ENCODE results near the gene PMM1.
"Not testable (repeated sequence)": the region's sequence is repeated elsewhere in the genome, so short reads cannot be mapped to it uniquely, and the experiment has no call there.

Gene PMM1

DNA sequence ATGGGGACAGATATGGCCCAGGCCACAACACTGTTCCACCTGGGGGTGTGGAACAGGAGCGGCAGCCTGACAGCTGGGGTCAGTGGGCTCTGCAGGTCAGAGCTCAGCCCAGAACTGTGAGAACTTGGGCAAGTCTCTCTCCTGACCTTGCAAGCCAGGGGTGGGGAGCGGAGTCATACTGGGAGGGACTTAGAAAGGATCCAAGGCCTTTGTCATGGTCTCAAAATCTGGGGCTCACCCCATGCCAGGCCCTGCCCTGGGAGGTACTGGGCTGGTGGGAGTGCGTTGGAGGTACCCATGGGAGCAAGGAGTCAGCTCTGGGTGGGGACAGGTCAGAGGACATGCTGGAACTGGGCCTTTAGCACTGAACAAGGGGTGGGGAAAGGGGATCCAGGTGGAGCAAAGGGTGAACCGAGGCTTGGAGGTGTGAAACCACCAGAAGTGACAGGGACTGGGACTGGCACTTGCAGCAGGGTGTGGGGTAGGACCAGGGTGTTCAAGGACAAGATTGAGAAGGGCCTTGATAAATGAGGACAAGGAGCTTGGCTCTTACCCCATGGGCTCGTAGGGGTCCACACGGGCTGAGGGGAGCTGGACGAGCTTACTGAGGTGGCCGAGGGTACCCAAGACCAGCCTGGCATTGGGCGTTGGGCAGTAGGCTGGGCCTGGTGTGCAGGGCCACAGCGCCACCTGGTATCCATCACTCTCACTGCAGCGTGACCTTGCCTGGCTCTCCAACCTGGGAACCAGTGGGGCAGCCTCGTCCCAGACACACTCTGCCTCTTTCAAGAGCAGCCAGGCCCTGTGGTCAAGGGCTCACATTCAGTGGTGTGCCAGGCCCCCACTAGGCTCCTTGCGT is 7.4 kb upstream of the PMM1 start:
- peak; percentile 20 for DNase-seq

DNA sequence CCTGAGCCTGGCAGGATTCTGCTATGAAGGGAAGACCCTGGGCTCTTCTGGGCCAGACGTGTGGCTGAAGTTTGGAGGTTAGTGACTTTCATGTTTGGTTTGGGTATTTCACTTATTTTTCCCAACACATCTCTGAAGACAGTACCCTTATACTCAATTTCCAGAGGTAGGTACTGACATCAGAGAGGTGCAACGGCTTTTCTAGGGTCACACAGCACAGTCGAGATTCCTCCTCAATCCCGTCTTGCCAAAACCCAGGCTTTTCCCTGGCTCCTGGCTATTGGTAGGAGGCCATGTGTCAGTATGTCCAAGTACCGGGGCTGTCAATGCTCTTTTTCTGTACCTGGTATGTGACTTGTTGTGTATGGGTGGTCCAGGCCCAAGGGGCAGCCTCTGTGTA is 6.1 kb upstream of the PMM1 start:
- DNase-seq = no peak

DNA sequence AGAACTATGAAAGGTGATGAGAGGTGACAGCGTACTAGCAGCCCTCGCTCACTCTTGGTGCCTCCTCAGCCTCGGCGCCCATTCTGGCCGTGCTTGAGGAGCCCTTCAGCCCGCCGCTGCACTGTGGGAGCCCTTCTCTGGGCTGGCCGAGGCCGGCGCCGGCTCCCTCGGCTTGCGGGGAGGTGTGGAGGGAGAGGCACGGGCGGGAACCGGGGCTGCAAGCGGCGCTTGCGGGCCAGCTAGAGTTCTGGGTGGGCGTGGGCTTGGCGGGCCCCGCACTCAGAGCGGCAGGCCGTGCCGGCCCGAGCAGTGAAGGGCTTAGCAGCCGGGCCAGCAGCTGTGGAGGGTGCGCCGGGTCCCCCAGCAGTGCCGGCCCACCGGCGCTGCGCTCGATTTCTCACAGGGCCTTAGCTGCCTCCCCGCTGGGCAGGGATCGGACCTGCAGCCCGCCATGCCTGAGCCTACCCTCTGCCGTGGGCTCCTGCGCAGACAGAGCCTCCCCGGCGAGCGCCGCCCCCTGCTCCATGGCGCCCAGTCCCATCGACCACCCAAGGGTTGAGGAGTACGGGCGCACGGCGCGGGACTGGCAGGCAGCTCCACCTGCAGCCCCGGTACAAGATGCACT is 3.8 kb upstream of the PMM1 start:
- not testable (repeated sequence) for DNase-seq

DNA sequence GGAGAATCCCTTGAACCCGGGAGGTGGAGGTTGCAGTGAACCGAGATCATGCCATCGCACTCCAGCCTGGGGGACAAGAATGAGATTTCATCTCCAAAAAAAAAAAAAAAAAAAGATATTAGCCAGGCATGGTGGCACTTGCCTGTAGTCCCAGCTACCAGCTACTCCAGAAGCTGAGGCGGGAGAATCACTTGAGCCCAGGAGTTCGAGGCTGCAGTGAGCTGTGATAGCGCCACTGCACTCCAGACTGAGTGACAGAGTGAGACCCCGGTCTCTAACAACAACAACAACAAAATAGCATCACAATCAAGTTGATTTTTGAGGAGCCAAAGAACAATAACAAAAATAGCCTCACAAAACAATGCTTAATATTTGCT is 2.3 kb downstream of the PMM1 start:
- DNase-seq = no peak

DNA sequence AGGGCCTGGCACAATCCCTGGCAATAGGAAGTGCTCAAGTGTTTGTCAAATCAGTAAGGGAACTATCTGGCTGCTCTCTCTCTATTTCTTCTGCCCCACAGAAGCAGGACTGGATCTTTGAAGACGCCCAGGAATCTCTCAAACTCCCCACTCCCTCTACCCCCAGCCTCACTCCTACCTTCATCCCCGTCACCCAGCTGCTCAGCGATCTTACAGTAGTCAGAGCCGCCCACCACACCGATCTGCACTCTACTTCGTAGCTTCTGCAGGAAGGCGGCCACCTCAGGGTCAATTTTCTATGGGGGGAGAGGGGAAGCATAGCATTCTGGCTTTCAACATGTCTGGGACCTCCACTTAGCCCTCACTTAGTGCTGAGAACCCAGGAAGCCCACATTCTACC is 3.7 kb downstream of the PMM1 start:
- no peak for DNase-seq

DNA sequence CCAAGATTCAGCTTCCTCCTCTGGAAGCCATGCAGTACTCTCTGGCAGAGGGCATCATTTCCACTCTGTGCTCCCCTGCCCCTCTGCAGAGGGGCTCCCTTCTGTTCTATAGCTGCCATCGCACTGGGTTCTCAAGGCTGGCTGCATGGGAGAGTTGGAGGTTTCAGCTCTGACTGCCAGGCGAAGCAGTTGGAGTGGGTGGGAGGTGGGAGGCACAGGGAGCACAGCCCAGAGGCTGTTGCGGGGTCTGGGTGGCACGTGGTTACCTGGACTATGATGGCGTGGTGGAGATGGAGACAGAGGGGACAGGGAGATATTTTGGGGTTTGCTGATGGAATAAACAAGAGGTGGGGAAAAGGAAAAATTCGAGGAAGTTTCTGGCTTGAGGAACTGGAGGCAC is 4.8 kb downstream of the PMM1 start:
- DNase-seq = no peak

DNA sequence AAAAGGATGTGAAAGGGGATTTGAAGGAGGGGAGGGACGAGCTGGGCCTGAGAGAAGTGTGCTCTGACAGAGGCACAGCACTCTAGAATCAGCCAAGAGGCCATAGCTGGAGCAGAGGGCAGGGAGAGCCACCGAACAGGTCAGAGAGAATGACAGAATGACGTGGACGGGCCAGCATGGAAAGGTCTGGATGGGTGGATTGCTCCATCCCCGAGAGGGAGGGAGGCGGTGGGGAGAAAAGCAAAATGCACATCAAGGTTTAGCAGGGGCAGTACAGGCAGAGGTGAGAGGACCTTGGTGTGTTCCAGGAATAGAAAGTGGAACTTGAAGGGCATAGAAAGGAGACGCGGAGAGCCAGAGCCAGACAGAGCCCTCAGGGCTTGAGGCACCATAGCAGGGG is 6.9 kb downstream of the PMM1 start:
- no peak for DNase-seq

DNA sequence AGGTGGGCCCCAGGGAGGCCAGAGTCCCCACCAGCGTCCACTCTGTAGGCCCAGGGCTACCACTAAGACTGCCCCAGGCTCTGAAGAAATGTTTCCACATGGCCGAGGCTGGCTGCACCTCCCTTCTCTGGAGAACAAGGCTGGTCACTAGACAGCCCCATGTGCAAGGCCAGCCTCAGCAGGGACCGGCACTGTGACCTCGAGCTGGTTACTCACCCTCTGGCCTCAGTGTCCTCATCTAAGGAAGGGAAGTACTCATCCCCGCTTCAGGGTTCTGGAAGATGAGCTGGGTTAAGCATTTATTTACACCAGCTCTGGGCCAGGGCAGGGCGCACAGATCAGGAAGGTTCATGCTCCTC is 9.7 kb downstream of the PMM1 start:
- no peak for DNase-seq

DNA sequence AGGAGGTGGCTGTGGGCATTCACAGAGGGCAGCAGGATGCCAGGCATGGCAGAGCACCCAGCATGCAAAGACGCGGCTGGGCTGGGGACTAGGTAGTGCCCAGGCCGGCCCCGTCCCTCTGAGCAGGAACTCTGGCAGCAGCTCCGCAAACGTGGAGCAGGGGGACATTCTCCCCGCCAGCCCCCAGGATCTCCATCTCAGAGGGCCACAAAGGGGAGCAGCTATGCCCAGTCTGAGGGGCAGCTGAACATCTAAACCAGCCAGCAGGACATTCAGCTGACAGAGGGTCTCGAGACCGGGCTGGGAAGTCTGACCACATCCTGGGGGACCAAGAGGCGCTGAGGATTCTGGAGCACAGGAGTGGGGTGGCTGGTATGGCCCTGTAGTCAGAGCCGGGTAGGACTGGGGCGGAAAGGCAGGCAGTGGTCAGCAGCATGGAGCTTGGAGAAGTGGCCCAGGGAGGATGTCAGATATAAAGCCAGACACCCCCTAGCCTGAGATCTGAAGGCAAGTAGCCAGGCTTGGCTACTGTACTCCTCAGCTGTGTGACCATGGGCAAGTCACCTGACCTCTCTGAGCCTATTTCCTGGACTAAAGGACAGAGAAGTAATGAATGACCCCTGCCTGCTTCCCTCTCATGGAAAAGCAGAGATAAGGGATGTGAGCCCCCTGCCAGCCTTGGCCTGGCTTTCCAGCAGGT is 10.2 kb downstream of the PMM1 start:
- no peak for DNase-seq

DNA sequence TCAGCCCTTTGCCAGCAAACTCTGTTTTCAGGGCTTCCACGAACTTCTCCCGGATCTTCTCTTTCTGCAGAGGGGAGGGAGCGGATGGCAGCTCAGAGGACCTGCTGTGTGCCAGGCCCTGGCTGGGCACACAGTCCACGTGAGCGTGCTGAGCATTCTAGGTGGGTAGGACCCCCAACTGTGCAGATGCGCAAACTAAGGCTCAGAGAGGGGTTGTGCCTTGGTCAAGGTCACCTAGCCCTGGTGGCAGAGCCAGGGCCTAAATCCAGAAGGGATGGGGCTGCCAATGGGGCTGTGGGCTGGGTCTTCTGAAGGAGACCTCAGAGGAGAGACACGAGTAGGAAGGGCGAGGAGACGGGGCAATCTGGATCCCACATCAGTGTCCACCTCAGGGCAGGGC is 10.8 kb downstream of the PMM1 start:
- DNase-seq = no peak

DNA sequence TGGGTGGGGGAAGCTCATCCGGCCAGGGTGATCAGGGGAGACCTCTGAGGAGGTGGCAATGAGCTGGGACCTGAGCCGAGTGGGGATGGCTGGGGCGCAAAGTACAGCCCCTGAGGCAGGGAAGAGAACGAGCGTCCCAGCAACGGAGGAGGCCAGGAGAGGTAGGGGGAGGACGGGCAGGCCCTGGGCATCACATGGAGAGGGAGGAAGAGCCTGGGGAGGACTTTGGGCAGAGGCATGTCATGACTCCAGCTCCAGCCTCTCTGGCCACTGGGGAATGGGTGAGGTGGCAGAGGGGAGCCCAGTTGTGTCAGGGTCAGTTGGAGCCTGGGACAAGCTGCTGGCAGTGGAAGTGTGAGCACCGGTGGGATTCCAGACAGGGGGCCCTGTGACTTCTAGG is 11.5 kb downstream of the PMM1 start:
- DNase-seq = no peak

DNA sequence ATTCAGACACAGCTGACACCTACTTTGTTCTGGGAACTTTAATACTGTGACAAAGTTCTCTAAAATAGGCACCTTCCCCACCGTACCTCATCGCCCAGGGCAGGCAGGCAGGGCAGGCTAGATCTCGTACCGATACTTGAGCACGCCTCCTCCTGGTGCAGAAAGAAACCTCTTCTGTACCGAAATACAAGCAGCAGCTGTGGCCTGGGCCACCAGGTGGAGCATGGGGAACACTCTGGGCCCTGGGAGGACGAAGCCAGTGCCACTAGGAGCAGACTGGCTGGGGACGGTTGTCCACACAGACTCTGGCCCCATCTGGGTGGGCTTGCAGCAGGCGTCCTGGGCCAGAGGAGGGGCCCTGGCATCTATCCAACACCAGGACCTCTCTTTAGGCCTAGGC is 12.8 kb downstream of the PMM1 start:
- no peak for DNase-seq

DNA sequence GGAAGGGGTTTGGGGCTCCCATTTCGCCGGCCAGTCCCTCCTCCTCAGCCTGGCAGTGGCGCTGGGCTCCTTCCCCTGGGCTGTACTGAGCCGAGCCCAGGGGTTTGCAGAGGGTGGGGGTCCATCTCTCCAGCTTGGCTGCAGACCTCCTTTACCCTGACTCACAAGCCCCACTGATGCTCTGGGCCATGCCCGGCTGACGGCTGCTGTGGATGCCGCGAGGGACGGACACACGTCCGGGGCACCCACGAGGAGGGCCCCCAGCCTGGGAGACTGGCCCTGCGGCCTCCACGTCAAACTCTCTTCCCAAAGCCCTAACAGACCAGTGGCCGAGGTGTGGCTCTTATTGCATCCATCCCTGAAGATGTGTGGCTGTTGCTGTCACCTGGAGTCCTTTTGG is 14.1 kb downstream of the PMM1 start:
- DNase-seq = no peak

DNA sequence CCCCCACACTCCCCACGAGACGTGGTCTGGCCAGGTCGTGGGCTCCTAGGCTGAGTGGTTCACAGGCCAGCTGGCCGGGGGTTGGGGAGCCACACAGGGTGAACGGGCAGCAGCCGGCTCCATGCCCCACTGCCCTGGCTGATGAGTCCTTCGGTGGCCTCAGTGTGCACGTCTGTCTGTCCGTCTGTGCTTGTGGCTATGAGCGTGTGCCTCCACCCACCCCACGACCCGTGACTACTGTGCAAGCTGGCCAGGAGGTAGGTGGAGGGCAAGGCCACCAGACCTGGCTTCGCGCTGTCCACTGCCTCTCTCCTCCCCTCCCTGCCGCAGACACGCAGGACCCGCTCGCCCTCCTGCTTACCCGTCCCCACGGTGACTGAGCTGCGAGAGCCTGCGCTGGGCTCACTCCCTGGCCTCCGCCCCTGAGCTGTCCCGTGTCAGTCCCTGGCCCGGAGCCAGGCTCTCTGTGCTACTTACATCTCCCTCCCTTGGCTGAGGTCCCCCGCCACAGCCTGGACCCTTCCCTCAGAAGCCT is 14.7 kb downstream of the PMM1 start:
- no peak for DNase-seq

DNA sequence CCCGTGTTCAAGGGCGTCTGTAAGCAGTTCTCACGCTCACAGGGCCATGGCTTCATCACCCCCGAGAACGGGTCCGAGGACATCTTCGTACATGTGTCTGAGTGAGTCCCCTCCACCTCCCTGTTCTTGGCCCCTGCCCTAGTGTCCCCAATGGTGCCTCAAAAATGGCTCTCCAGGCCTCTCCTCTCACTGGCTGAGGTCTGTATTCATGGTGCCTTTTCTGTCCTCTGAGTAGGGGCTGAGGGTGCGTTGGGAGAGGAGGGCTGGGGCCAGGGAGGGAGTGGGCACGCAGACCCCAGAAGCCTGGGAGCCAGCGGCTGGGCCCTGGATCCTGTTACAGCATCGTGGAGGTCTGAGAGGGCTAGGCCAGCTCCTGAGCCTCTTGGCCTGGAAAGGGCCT is 16.0 kb downstream of the PMM1 start:
- DNase-seq = no peak

DNA sequence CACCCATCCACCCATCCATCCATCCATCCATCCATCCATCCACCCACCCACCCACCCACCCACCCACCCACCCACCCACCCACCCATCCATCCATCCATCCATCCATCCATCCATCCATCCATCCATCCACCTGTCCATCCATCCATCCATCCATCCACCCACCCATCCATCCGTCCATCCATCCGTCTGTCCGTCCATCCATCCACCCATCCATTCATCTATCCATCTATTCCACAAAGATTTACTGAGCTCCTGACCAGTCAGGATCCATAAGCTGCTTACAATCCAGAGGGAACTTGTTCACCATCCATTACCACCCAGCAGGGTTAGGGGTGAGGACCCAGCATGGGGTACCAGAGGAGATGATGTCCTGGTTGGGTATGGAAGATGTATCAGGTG is 17.3 kb downstream of the PMM1 start:
- DNase-seq = not testable (repeated sequence)

DNA sequence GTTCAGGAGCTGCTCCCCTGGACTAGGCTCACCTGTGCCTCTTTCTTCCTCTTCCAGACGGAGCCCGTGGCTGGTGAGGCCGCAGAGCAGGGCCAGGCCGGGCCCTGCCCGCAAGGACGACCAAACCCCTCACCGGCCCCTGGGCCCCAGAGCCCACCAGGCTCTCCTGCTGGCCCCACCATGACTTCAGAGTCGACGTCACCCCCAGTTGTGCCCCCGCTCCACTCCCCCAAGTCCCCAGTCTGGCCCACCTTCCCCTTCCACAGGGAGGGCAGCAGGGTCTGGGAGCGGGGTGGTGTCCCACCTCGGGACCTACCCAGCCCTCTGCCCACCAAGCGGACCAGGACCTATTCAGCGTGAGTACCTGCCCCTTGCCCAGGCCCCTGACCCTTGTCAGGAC is 17.9 kb downstream of the PMM1 start:
- DNase-seq = no peak

DNA sequence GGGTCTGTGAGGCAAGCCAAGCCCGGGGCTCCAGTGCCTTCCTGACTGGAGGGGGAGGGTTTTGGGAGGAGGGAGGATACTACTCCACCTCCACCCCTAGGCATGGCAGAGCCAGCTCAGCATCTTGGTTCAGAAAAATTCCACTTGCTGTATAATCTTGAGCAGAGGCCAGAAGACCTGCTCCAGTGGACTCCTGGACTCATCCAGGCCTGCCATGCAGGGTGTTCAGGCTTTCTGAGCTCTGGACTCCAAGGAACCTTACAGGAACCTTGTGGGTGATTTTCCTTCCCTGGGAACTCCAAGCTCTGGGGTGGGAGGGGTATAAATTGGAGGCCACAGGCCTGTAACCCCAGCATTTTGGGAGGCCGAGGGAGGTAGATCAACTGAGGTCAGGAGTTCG is 19.4 kb downstream of the PMM1 start:
- DNase-seq = no peak

DNA sequence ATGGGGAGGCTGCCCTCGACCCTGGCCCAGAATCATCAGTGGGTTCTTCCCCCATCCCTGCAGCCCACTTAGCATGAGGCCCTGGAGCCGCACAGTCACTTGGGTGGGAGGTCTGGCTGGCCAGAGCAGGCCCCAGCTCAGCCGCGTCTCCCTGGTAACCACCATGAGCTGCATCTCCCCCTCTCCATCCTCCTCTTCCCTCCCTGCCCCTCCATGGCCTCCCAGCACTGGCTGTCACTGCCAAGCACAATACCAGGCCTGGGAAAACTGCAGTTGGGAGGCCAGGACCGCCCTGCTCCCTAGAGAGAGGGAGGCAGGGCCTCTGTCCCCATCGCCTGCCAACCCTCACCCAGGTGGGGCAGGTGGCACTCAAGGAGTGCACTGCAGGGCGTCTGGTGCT is 20.8 kb downstream of the PMM1 start:
- peak; percentile 32 for DNase-seq

DNA sequence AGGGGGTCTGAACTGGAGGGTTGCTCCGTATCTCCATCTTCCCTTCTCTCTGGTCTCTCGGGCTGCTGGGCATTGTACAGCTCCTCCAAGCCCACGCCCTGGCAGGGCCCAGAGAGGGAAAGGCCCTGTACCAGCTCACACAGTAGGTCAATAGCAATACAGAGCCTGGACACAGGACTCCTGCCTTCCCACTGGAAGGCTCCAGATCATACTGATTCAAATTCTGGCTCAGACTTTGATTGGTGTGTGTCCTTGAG is 22.2 kb downstream of the PMM1 start:
- no peak for DNase-seq

DNA sequence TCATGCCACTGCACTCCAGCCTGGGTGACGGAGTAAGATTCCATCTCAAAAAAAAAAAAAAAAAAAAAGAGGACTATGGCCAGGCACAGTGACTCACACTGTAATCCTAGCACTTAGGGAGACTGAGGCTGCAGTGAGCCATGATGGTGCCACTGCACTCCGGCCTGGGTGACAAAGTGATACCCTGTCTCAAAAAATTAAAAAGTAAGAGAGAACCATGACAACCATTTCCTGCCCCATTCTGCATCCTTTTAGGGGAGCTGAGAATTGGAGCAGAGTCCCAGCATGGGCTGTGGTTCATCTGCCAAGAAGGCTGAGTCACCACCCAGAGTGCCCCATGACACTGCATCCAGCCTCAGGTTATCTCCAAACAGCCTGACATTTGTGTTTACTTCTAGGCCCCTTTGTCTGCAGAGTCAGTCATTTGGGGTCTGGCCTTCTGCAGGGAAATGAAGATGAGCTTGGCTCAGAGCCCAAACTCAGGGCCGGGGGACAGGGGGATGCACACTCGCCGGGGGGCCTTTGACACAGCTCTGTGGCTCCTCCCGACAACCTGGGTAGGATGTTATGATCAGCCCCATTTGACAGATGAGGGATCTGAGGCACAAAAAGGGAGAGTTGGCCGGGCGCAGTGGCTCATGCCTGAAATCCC is 24.1 kb downstream of the PMM1 start:
- DNase-seq = no peak

DNA sequence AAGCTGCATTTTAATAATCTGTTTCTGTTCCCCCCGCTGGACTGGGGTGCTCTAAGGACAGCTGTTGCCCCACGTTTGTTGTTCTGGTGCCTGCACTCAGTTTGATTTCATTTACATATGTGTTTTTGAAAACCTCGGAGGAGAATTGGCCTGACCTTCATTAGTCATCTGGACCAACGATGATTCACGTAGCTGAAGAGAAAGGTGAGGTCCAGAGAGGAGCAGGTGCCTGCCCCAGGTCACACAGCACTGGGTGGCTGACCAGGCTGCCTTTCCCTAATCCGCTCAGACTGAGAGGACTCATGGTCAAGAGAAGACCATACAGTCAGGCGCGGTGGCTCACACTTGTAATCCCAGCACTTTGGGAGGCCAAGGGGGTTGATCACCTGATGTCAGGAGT is 25.1 kb downstream of the PMM1 start:
- no peak for DNase-seq

DNA sequence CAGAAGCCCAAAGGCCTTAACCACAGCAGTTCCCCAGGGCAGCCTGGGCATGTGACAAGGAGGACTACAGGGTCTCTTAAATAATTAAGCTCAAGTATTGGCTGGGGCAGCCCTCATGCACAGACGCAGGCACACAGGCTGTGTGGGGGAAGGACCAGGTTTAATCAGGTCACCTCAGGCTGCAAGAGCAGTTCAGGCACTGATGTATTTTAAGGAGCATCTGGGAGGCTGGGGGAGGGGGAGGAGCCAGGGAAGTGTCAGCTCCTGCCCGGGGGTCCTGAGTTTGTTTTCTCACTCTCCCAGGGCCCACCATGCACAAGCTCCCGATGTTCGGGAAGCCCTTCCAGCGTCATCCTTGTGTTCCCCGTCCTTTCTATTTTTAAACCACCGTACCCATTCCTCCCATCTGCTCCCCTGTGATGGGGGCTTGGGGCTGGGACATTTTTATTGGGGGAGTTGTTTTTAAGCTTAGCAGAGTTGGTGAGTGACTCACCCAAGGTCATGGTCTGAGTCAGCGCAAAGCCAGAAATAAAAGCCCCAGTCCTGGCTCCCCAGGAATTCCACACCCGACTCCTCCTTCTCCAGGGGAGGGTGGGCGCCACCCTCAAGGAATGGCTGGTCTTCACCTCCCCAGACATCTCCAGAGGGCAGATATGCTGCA is 26.5 kb downstream of the PMM1 start:
- no peak for DNase-seq

Measured in NCI-H2227 treated with DMSO at 0.1 percent for 48 hours (cell line).